HT-29 (cell line): ENCODE data around the gene HMGB1. TPM values are rescaled to one million over a fixed set of nuclear protein-coding genes. Genes with fewer than 3 reads are reported as not detected.

ENCODE experiments used
- total RNA-seq: library from RNA; depleted of rRNA; stranded (reverse); fragments of >200 nt; shearing (Covaris generic); gene quantifications from 2 replicates; pipeline ENCODE4 v1.2.3, GENCODE V29; 2014; rRNA removed

Gene HMGB1
- total RNA-seq, 1 experiment from 2014 or later, result 579 TPM

Other genes with a start within 250 kb of the HMGB1 start
- 0.05 and 1.2 TPM in 2 replicates for gene KATNAL1, start 158.4 kb downstream of the HMGB1 start, total RNA-seq
- not detected in 2 replicates for gene UBE2L5, start 43.4 kb downstream of the HMGB1 start, total RNA-seq
- 14.6 and 16.1 TPM in 2 replicates for gene USPL1, start 152.0 kb upstream of the HMGB1 start, total RNA-seq